LNCAP (cell line): ENCODE measurements around the gene DTHD1.

Experiments
- TF ChIP-seq, protein P1 (sequence below): fragments of 450-650 bp; IDR thresholded peaks from 2 replicates; pipeline ENCODE4 v1.5.1; 2017; ENCODE audit warnings: mild to moderate bottlenecking

DTHD1 gene

GRCh38 chr4:36277533-36277932 lies 3.9 kb upstream of the DTHD1 start:
- TF ChIP-seq, protein P1, sequence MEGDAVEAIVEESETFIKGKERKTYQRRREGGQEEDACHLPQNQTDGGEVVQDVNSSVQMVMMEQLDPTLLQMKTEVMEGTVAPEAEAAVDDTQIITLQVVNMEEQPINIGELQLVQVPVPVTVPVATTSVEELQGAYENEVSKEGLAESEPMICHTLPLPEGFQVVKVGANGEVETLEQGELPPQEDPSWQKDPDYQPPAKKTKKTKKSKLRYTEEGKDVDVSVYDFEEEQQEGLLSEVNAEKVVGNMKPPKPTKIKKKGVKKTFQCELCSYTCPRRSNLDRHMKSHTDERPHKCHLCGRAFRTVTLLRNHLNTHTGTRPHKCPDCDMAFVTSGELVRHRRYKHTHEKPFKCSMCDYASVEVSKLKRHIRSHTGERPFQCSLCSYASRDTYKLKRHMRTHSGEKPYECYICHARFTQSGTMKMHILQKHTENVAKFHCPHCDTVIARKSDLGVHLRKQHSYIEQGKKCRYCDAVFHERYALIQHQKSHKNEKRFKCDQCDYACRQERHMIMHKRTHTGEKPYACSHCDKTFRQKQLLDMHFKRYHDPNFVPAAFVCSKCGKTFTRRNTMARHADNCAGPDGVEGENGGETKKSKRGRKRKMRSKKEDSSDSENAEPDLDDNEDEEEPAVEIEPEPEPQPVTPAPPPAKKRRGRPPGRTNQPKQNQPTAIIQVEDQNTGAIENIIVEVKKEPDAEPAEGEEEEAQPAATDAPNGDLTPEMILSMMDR = no peak

DNA sequence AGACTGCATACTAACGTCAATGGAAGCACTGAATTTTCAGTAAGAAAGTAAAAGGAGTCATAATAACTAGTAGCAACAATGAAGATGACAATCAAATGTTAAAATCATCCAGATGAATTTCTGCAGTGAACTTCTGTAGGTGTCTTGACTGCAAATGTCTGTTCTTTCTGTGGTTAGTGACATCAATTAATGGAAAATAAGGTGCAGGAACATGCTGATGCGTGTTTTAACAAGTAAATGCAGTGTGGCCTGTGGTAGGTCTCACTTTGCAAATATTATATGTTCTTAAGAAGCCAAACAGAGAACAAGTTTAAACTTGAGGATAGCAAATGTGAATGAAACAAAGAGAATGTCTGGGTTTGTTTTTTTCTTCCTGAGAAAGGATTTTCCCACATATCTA lies 2.6 kb upstream of the DTHD1 start:
- TF ChIP-seq, protein P1 = no peak

- TF ChIP-seq, protein P1 = no peak
Measured at GRCh38 chr4:36280555-36280954, 861 bp upstream of the DTHD1 start.

DNA sequence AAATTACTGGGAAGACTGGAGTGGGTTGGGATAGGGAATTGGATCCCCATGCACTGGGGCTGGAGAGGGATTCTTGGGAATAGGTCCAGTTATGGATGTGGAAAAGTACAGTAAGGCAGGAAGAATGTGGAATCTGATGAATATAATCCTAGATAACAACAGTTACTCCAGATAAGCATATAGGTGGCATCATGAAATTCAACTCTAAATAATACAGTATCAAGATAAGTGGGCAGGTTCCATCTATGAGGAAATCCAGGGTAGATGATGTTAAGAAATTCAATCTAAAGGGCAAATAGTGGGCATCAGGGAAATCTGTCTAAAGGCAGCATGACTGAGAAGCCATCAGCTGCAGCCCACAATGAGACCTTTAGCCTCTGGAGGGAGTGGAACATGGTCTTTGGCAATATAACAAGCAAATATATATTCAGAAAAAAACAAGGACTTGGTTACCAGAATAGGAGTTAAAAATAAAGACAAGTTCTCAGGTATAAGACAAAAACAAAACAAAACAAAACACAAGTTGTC lies 1.2 kb downstream of the DTHD1 start:
- TF ChIP-seq, protein P1 = no peak

DNA sequence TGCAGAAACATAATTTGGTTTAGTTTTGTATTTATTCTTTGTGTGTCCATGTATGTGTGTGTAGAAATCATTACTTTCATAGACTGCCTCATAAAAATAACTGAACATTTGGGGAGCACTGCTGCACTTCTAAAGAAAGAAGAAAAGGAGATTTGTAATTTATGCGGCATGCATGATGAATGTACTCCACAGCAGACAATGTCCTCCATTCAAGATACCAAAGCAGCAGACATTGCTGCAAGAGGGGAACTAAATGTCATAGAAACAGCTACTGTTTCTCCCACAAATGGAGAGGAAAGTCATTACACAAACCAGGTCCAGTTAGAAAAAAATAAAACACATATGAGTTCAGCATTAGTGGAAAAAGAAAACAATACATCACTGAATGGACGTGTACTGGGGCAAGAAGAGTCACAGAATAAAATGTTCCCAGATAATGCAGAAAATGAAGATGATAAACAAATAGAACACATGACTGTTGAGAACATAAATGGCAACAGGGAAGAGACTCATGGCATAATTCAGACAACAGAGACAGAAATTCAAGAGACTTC lies 2.6 kb downstream of the DTHD1 start:
- TF ChIP-seq, protein P1 = no peak

DNA sequence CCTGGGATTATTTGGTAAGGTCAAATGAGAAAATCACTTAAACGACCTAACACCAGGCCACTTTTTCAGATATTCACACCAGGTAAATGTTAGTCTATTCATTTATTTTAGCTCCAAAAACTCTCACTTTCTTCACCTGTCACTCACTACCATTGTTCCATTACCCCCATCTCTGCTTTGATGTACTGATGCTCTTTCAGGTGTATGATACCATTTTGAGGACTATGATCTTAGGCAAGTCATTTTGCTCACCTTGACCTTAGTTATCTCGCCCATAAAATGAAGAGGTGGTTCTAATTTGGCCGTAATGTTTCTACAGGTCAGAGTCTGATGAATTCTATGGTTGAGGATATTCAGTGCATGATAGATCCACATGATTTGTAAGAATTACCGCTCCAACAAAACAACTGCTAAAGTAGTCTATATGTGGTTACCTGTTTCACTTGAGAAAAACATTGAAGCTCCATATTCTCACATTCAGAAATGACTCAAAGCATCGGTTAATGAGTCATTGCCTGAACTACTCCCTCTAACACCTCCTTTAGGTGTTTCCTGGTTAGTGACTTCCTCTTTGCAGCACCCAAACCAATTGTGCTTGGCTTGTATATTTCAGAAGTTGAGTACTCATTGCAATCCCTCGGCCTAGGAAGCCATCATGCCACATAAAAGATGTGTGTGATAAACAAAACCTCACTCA lies 4.5 kb downstream of the DTHD1 start:
- TF ChIP-seq, protein P1 = no peak

- TF ChIP-seq, protein P1 = no peak
Measured at GRCh38 chr4:36286481-36286871, 5.1 kb downstream of the DTHD1 start.
